Parathyroid adenoma (tissue), 2 donors: Measurements from ENCODE around the gene IRAK2.

Experiments used
- H2AFZ ChIP-seq: fragments of 300-600 bp; sonication (generic); one replicate; pipeline ENCODE4 v1.7.0; 2017; ENCODE audit warnings: antibody characterized with exemption, mild to moderate bottlenecking
- H3K27ac ChIP-seq: fragments of 300-600 bp; sonication (generic); one replicate; pipeline ENCODE4 v1.7.0; 2017
- H3K27me3 ChIP-seq: fragments of 300-600 bp; sonication (generic); one replicate; pipeline ENCODE4 v1.7.0; 2017; ENCODE audit warnings: low read length; ENCODE audit not compliant: control insufficient read depth, insufficient read depth
- H3K36me3 ChIP-seq: fragments of 300-600 bp; sonication (generic); one replicate; pipeline ENCODE4 v1.7.0; 2017; ENCODE audit warnings: low read length; ENCODE audit not compliant: control insufficient read depth, insufficient read depth
- H3K4me1 ChIP-seq: fragments of 300-600 bp; sonication (generic); one replicate; pipeline ENCODE4 v1.7.0; 2017; ENCODE audit warnings: control low read depth
- H3K4me2 ChIP-seq: fragments of 300-600 bp; sonication (generic); one replicate; pipeline ENCODE4 v1.7.0; 2017; ENCODE audit warnings: low read length
- H3K4me3 ChIP-seq: fragments of 300-600 bp; sonication (generic); one replicate; pipeline ENCODE4 v1.7.0; 2017; ENCODE audit warnings: low read depth, low read length
- H3K79me2 ChIP-seq: fragments of 300-600 bp; sonication (generic); one replicate; pipeline ENCODE4 v1.7.0; 2017; ENCODE audit warnings: control low read depth
- H3K9ac ChIP-seq: fragments of 300-600 bp; sonication (generic); one replicate; pipeline ENCODE4 v1.7.0; 2017; ENCODE audit warnings: mild to moderate bottlenecking
- H3K9me3 ChIP-seq: fragments of 300-600 bp; sonication (generic); one replicate; pipeline ENCODE4 v1.7.0; 2017; ENCODE audit warnings: low read length; ENCODE audit not compliant: control insufficient read depth
- CTCF ChIP-seq: fragments of 300-600 bp; sonication (generic); IDR thresholded peaks from one replicate; pipeline ENCODE4 v1.7.0; 2017; ENCODE audit warnings: antibody characterized with exemption, mild to moderate bottlenecking
- donor health status: primary hyperparathyroidism.

IRAK2 gene

DNA sequence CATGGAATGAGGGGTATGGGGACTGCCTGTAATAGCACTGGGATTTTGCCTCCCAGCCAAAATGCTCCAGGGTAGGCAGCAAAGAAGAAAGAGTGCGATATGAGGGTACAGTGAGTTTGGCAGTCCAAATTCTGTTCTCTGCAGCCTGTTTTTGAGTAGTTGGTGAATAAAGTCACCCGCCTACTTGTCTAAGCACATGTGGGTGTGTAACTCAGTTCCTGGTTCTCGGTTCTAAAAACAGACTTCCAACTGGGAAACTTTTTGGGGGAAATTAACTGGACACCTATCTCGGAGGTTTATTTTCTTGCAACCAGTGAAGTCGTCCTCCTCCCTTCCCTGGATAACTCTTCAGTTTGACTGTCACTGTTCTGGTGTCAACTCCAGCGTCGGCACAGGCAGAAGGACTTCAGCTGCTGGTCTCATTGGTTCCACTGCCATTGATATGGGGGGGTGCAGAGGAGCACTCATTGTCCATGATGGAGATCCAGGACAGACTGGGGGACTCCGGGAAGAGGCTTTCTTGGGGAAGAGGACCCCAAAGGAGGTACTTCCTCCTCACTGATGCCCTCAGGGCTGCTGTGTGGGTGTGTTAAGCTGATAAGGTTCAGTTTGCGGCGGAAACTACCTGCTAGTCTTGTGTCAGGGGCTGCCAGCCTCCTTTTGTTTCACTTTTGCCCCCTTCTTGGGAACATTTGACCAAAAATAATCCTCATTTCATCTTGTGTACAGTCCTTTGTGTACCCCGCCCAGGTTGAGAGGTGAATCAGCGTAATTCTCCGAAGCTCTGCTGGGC lies 114.9 kb downstream of the IRAK2 start:
- no peak overlapping the region for H2AFZ ChIP-seq
- H3K9ac ChIP-seq: no peak overlapping the region
- no peaks in the 10 kb centered on the region for H3K79me2 ChIP-seq
- H3K4me2 ChIP-seq: no peak overlapping the region
- H3K36me3 ChIP-seq: no peaks in the 10 kb centered on the region
- H3K9me3 ChIP-seq: no peaks in the 10 kb centered on the region
- no peaks in the 10 kb centered on the region for H3K27me3 ChIP-seq
- no peak for TF ChIP-seq CTCF
- no peak overlapping the region for H3K4me3 ChIP-seq
- no peaks in the 10 kb centered on the region for H3K4me1 ChIP-seq
- no peak overlapping the region for H3K27ac ChIP-seq

DNA sequence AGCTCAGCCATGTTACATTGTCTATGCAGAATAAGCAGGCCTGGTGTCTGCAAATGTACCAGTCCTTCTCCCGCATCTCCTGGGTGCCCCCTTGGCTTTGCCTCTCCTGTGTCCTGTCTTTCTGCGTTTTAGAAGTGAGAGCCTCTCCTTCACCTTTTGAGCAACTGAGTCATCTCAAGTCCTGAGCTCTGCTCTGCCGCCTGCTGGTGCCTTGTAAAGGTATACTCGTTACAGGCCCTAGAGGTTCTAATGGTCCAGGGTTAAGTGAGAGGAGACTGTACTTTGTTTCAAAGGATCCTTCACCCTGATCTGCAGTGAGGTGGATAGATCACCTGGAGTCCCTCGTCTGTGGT lies 115.4 kb downstream of the IRAK2 start:
- no peaks in the 10 kb centered on the region for H3K27me3 ChIP-seq
- no peak overlapping the region for H3K9ac ChIP-seq
- no peak overlapping the region for H2AFZ ChIP-seq
- no peaks in the 10 kb centered on the region for H3K36me3 ChIP-seq
- no peaks in the 10 kb centered on the region for H3K9me3 ChIP-seq
- TF ChIP-seq CTCF: no peak
- no peak overlapping the region for H3K27ac ChIP-seq
- no peak overlapping the region for H3K4me2 ChIP-seq
- no peak overlapping the region for H3K4me3 ChIP-seq
- H3K79me2 ChIP-seq: no peaks in the 10 kb centered on the region
- H3K4me1 ChIP-seq: no peaks in the 10 kb centered on the region

DNA sequence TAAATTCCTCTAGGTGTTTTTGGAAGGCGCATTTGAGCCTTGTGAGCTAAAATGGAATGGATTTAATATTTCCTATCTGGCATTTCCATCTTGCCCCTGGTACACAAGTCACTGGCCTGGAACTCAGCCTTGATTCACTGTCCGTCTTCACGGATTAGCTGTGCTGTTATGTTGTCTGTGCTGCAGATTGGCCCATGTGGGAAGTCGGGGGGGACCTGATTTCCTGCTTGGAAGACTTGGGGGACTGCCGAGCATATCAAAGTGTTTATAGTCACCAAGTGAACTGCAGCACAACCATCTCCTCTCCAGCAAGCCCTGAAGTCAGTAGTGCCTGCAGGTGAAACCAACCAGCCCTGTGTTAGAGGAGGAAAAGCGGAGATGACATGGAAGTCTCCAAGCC lies 115.9 kb downstream of the IRAK2 start:
- no peaks in the 10 kb centered on the region for H3K79me2 ChIP-seq
- no peak overlapping the region for H3K4me2 ChIP-seq
- H3K4me1 ChIP-seq: no peaks in the 10 kb centered on the region
- H3K27me3 ChIP-seq: no peaks in the 10 kb centered on the region
- H3K36me3 ChIP-seq: no peaks in the 10 kb centered on the region
- H3K9ac ChIP-seq: no peak overlapping the region
- no peaks in the 10 kb centered on the region for H3K9me3 ChIP-seq
- H3K27ac ChIP-seq: no peak overlapping the region
- no peak for TF ChIP-seq CTCF
- no peak overlapping the region for H3K4me3 ChIP-seq
- no peak overlapping the region for H2AFZ ChIP-seq

GRCh38 chr3:10281951-10282350 lies 117.2 kb downstream of the IRAK2 start:
- TF ChIP-seq CTCF: no peak
- Histone ChIP-seq H3K27me3 (no peaks in the 10 kb centered on the region), H3K4me1 (no peaks in the 10 kb centered on the region), H3K36me3 (no peaks in the 10 kb centered on the region), H3K79me2 (no peaks in the 10 kb centered on the region), H3K4me3 (no peak overlapping the region), H3K9me3 (no peaks in the 10 kb centered on the region), H2AFZ (no peak overlapping the region), H3K9ac (no peak overlapping the region), H3K27ac (no peak overlapping the region), H3K4me2 (no peak overlapping the region)

- Histone ChIP-seq H3K4me2 (no peak overlapping the region), H3K9ac (no peak overlapping the region), H3K79me2 (no peaks in the 10 kb centered on the region), H3K4me1 (no peaks in the 10 kb centered on the region), H2AFZ (no peak overlapping the region), H3K4me3 (no peak overlapping the region), H3K9me3 (no peaks in the 10 kb centered on the region), H3K27ac (no peak overlapping the region), H3K27me3 (no peaks in the 10 kb centered on the region), H3K36me3 (no peaks in the 10 kb centered on the region)
- no peak for TF ChIP-seq CTCF
Observed at GRCh38 chr3:10283638-10284037, 118.9 kb downstream of the IRAK2 start.
